HCT116 (cell line): ENCODE results near the gene RUNX2. TPM values are rescaled to one million over a fixed set of nuclear protein-coding genes. Genes with fewer than 3 reads are reported as not detected.

Experiments
- ATAC-seq: fragments of 200-7000 bp; cut with Tn5 transposase; 2 replicates; pipeline ENCODE4 v1.9.1; 2020; ENCODE audit warnings: mild to moderate bottlenecking, moderate library complexity
- BruUV-seq: library from RNA; stranded (reverse); fragments of 400-500 nt; replicated peaks from 2 replicates; lab custom pipeline; 2021; lab: Mats Ljungman, UMichigan
- CTCF ChIA-PET: fragments of 300-600 bp; sonication (Branson Sonifier 250); formaldehyde crosslinking; loops from one replicate; lab custom pipeline; 2021; ENCODE audit warnings: antibody characterized with exemption; lab: Charles Lee
- POLR2A ChIA-PET: fragments of 300-600, 350-600 bp; sonication (Branson Sonifier 250); formaldehyde crosslinking; loops from one replicate; lab custom pipeline; 2021; ENCODE audit warnings: antibody characterized with exemption; lab: Charles Lee
- RAD21 ChIA-PET, 2 experiments: fragments of 300-600 bp; sonication (Branson Sonifier 250); formaldehyde crosslinking; loops; one replicate each; lab custom pipeline; 2023; ENCODE audit warnings: low total read pairs in 2 of 2; ENCODE audit not compliant: uncharacterized antibody in 2 of 2, unreplicated experiment in 2 of 2, low non-redundant PET in 1 of 2; lab: Charles Lee
- DNase-seq: peaks from one replicate; pipeline ENCODE4 v3.0.0-alpha.2; 2010; ENCODE audit warnings: low read depth, low spot score
- H2AFZ ChIP-seq: fragments of 200-600 bp; shearing (Covaris generic), sonication (generic); 2 replicates; pipeline ENCODE4 v1.6.1; 2017; ENCODE audit warnings: low read depth, mixed run types, mixed read lengths, antibody characterized with exemption, low read length; ENCODE audit not compliant: poor library complexity, severe bottlenecking
- H3K27ac ChIP-seq: 2 replicates; pipeline ENCODE4 v1.5.1; 2012; ENCODE audit warnings: low read depth, low read length
- H3K27me3 ChIP-seq: fragments of 200-600 bp; sonication (generic); 2 replicates; pipeline ENCODE4 v1.6.1; 2016; ENCODE audit warnings: mixed run types, low read length, mixed read lengths; ENCODE audit not compliant: insufficient read depth
- H3K36me3 ChIP-seq, 2 experiments: fragments of 200-500 bp in 1 of 2; fragments of 200-600 bp in 1 of 2; sonication (Bioruptor generic) in 1 of 2; sonication (generic) in 1 of 2; 2 replicates each; pipeline versions ENCODE4 v1.5.1 to v1.6.1; 2014 to 2016; ENCODE audit warnings: low read length in 2 of 2, inconsistent platforms in 1 of 2, mixed read lengths in 1 of 2, mixed run types in 1 of 2; ENCODE audit not compliant: insufficient read depth in 2 of 2, control insufficient read depth in 1 of 2
- H3K4me1 ChIP-seq, 2 experiments: fragments of 200-600 bp in 1 of 2; sonication (generic) in 1 of 2; 2 replicates each; pipeline versions ENCODE4 v1.5.1 to v1.6.1; 2012 to 2017; ENCODE audit warnings: low read length in 2 of 2, inconsistent platforms in 1 of 2, mild to moderate bottlenecking in 1 of 2, mixed read lengths in 1 of 2, mixed run types in 1 of 2, moderate library complexity in 1 of 2; ENCODE audit not compliant: insufficient read depth in 2 of 2, control insufficient read depth in 1 of 2
- H3K4me2 ChIP-seq: fragments of 200-600 bp; sonication (generic); 2 replicates; pipeline ENCODE4 v1.6.1; 2017; ENCODE audit warnings: mixed run types, low read length, mixed read lengths
- H3K4me3 ChIP-seq, 2 experiments: fragments of 200-600 bp in 1 of 2; sonication (generic) in 1 of 2; replicated peaks in 1 of 2; 2 replicates each; pipeline ENCODE4 v1.5.1; 2011 to 2016; ENCODE audit warnings: low read length in 2 of 2, control low read depth in 1 of 2, low read depth in 1 of 2, mild to moderate bottlenecking in 1 of 2, mixed read lengths in 1 of 2, mixed run types in 1 of 2
- H3K79me2 ChIP-seq: fragments of 200-600 bp; sonication (generic); 2 replicates; pipeline ENCODE4 v1.6.1; 2017; ENCODE audit warnings: mild to moderate bottlenecking, mixed run types, low read length, moderate library complexity, mixed read lengths; ENCODE audit not compliant: insufficient read depth
- H3K9ac ChIP-seq: fragments of 200-600 bp; sonication (generic); 2 replicates; pipeline ENCODE4 v1.6.1; 2016; ENCODE audit warnings: low read length, mixed read lengths
- H3K9me2 ChIP-seq: fragments of 200-600 bp; sonication (generic), shearing (Covaris generic); 2 replicates; pipeline ENCODE4 v1.6.1; 2017; ENCODE audit warnings: mixed run types, mild to moderate bottlenecking, moderate library complexity; ENCODE audit not compliant: insufficient read depth
- H3K9me3 ChIP-seq, 2 experiments: fragments of 200-500 bp in 1 of 2; fragments of 200-600 bp in 1 of 2; sonication (Bioruptor generic) in 1 of 2; sonication (generic) in 1 of 2; 2 replicates each; pipeline ENCODE4 v1.6.1; 2014 to 2017; ENCODE audit warnings: low read length in 2 of 2, mixed read lengths in 2 of 2, inconsistent platforms in 1 of 2, low read depth in 1 of 2, mild to moderate bottlenecking in 1 of 2, mixed run types in 1 of 2, moderate library complexity in 1 of 2; ENCODE audit not compliant: control insufficient read depth in 1 of 2, insufficient read depth in 1 of 2
- H4K20me1 ChIP-seq: fragments of 200-600 bp; sonication (generic), shearing (Covaris generic); 2 replicates; pipeline ENCODE4 v1.6.1; 2017; ENCODE audit warnings: mixed run types, mild to moderate bottlenecking, moderate library complexity; ENCODE audit not compliant: insufficient read depth
- CEBPB ChIP-seq: IDR thresholded peaks from 2 replicates; pipeline ENCODE4 v1.6.1; 2012; ENCODE audit warnings: low read depth
- EZH2 ChIP-seq: fragments of 200-600 bp; sonication (generic); IDR thresholded peaks from 2 replicates; pipeline ENCODE4 v1.6.1; 2017; ENCODE audit warnings: antibody characterized with exemption, mixed run types
- EZH2phosphoT487 ChIP-seq: fragments of 200-600 bp; IDR thresholded peaks from 2 replicates; pipeline ENCODE4 v1.6.1; 2018; ENCODE audit warnings: antibody characterized with exemption, borderline replicate concordance
- FOSL1 ChIP-seq: IDR thresholded peaks from 2 replicates; pipeline ENCODE4 v1.6.1; 2012; ENCODE audit warnings: low read depth
- RAD21 ChIP-seq: IDR thresholded peaks from 2 replicates; pipeline ENCODE4 v1.6.1; 2012; ENCODE audit warnings: low read depth, mild to moderate bottlenecking
- REST ChIP-seq: IDR thresholded peaks from 2 replicates; pipeline ENCODE4 v1.6.1; 2012; ENCODE audit warnings: low read depth
- SIN3A ChIP-seq: IDR thresholded peaks from 2 replicates; pipeline ENCODE4 v1.6.1; 2012; ENCODE audit warnings: low read depth
- SRF ChIP-seq: IDR thresholded peaks from 2 replicates; pipeline ENCODE4 v1.6.1; 2012; ENCODE audit warnings: low read depth
- TCF7L2 ChIP-seq: IDR thresholded peaks from 2 replicates; pipeline ENCODE4 v1.7.0; 2011; ENCODE audit warnings: borderline replicate concordance, inconsistent platforms; ENCODE audit not compliant: insufficient read depth, insufficient read length; ENCODE audit errors: extremely low read depth
- ZNF274 ChIP-seq: fragments of 200-500 bp; sonication (Bioruptor generic); IDR thresholded peaks from 2 replicates; pipeline ENCODE4 v1.6.1; 2014; ENCODE audit warnings: mild to moderate bottlenecking, low read depth, low read length, inconsistent platforms
- intact Hi-C: fragments of 100-400 bp; cut with micrococcal nuclease; formaldehyde crosslinking; loops from 2 replicates; pipeline ENCODE4 v1.10.0; 2022
- total RNA-seq: library from RNA; stranded (reverse); gene quantifications from one replicate; pipeline ENCODE4 v1.2.1, GENCODE V29; 2021; ENCODE audit not compliant: unreplicated experiment
- TF ChIP-seq, protein P1 (sequence below), 3 experiments: fragments of 200-600 bp in 1 of 3; sonication (generic) in 1 of 3; IDR thresholded peaks in 2 of 3; conservative IDR thresholded peaks in 1 of 3; 2 replicates each; pipeline ENCODE4 v1.5.1; 2012 to 2017; ENCODE audit warnings: low read depth in 2 of 3, low read length in 2 of 3, antibody characterized with exemption in 1 of 3, borderline replicate concordance in 1 of 3, control low read depth in 1 of 3, mild to moderate bottlenecking in 1 of 3, mixed read lengths in 1 of 3, mixed run types in 1 of 3, moderate library complexity in 1 of 3; ENCODE audit not compliant: insufficient read depth in 1 of 3
- TF ChIP-seq, protein P2 (sequence below): IDR thresholded peaks from 2 replicates; pipeline ENCODE4 v1.6.1; 2012

The RUNX2 gene
- total RNA-seq, 1 experiment from 2014 or later, result 1.1 TPM

GRCh38 chr6:45491048-45491735 lies 163.1 kb downstream of the RUNX2 start:
- ATAC-seq, result no peak

DNA sequence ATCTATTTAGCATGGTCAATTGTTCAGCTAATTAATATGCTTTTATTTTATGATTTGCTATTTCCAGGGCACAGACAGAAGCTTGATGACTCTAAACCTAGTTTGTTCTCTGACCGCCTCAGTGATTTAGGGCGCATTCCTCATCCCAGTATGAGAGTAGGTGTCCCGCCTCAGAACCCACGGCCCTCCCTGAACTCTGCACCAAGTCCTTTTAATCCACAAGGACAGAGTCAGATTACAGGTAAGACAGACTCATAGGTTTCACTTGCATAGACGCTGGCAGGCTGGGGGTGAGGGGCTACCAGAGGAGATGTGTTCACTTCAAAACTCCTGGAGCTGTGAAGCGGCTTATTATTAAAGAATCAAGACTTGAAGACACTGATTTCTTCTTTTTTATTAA lies 163.7 kb downstream of the RUNX2 start:
- Histone ChIP-seq H3K79me2 (no peaks in the 10 kb centered on the region), H3K4me2 (no peak overlapping the region), H3K27me3 (no peaks in the 10 kb centered on the region), H3K27ac (no peak overlapping the region), H3K4me3 (no peak overlapping the region), H3K9me3 (no peaks in the 10 kb centered on the region), H3K4me1 (no peaks in the 10 kb centered on the region), H3K36me3 (no peaks in the 10 kb centered on the region), H3K9ac (no peak overlapping the region), H3K9me2 (no peaks in the 10 kb centered on the region), H2AFZ (no peak overlapping the region), H4K20me1 (no peaks in the 10 kb centered on the region)
- DNase-seq, result no peak
- ChIA-PET RAD21 (no interaction called here), POLR2A (interaction anchor here (0.7 kb wide), 2 partner anchors 14 to 46 kb away, joined by 3 read pairs; no protein-coding TSS in a partner anchor), CTCF (interaction anchor here (1.1 to 1.4 kb wide), 2 partner anchors 10 to 223 kb away, joined by 4 to 5 read pairs; no protein-coding TSS in a partner anchor)
- ATAC-seq, result no peak
- intact Hi-C loops, result no loop called here
- BruUV-seq, result no TSS peak
- TF ChIP-seq CEBPB (no peak), EZH2 (no peak), FOSL1 (no peak), EZH2phosphoT487 (no peak), REST (no peak), TCF7L2 (no peak), SIN3A (no peak)
- TF ChIP-seq, protein P1, sequence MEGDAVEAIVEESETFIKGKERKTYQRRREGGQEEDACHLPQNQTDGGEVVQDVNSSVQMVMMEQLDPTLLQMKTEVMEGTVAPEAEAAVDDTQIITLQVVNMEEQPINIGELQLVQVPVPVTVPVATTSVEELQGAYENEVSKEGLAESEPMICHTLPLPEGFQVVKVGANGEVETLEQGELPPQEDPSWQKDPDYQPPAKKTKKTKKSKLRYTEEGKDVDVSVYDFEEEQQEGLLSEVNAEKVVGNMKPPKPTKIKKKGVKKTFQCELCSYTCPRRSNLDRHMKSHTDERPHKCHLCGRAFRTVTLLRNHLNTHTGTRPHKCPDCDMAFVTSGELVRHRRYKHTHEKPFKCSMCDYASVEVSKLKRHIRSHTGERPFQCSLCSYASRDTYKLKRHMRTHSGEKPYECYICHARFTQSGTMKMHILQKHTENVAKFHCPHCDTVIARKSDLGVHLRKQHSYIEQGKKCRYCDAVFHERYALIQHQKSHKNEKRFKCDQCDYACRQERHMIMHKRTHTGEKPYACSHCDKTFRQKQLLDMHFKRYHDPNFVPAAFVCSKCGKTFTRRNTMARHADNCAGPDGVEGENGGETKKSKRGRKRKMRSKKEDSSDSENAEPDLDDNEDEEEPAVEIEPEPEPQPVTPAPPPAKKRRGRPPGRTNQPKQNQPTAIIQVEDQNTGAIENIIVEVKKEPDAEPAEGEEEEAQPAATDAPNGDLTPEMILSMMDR (IDR thresholded peaks at IDR 0.05 in 2 of 3, conservative IDR thresholded peaks at IDR 0.05 in 1 of 3; ENCODE audit: borderline replicate concordance in 1 of 3, insufficient read depth in 1 of 3, low read depth in 2 of 3, low read length in 2 of 3), result no peak

More at GRCh38 chr6:45491048-45491735, 163.1 kb downstream of the RUNX2 start:
- no TSS peak for BruUV-seq
- Histone ChIP-seq H3K4me2 (no peak overlapping the region), H3K4me3 (no peak overlapping the region), H3K9me2 (no peaks in the 10 kb centered on the region), H3K79me2 (no peaks in the 10 kb centered on the region), H4K20me1 (no peaks in the 10 kb centered on the region), H3K9me3 (no peaks in the 10 kb centered on the region), H2AFZ (no peak overlapping the region), H3K27ac (no peak overlapping the region), H3K9ac (no peak overlapping the region), H3K4me1 (no peaks in the 10 kb centered on the region), H3K27me3 (no peaks in the 10 kb centered on the region), H3K36me3 (no peaks in the 10 kb centered on the region)
- RAD21 ChIA-PET, result no interaction called here
- POLR2A ChIA-PET, result interaction anchor here (0.7 kb wide), 2 partner anchors 13 to 45 kb away, joined by 3 read pairs; no protein-coding TSS in a partner anchor
- TF ChIP-seq RAD21 (no peak), SRF (no peak), TCF7L2 (no peak), ZNF274 (no peak), SIN3A (no peak)
- TF ChIP-seq, protein P2, sequence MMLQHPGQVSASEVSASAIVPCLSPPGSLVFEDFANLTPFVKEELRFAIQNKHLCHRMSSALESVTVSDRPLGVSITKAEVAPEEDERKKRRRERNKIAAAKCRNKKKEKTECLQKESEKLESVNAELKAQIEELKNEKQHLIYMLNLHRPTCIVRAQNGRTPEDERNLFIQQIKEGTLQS, result no peak
- no peak for DNase-seq
- CTCF ChIA-PET, result interaction anchor here (1.1 to 1.4 kb wide), 2 partner anchors 10 to 223 kb away, joined by 4 to 5 read pairs; no protein-coding TSS in a partner anchor
- intact Hi-C loops, result no loop called here
